T follicular helper cell (primary cell): Measurements from ENCODE around the gene PAX6.
"Not testable (repeated sequence)": the region's sequence is repeated elsewhere in the genome, so short reads cannot be mapped to it uniquely, and the experiment has no call there.

ENCODE experiments used
- DNase-seq: peaks from one replicate; pipeline ENCODE4 v3.0.0-alpha.2; 2020; ENCODE audit warnings: low read depth

Gene PAX6

GRCh38 chr11:31767685-31768084 is 43.4 kb downstream of the PAX6 start:
- no peak for DNase-seq

- DNase-seq: no peak
These were observed 44.1 kb downstream of the PAX6 start for GRCh38 chr11:31767066-31767465.

GRCh38 chr11:31764766-31765165 is 46.4 kb downstream of the PAX6 start:
- DNase-seq: no peak

- DNase-seq: no peak
These were observed 46.9 kb downstream of the PAX6 start for GRCh38 chr11:31764261-31764660.

GRCh38 chr11:31763296-31763695 is 47.8 kb downstream of the PAX6 start:
- no peak for DNase-seq

- DNase-seq: no peak
These were observed 49.5 kb downstream of the PAX6 start for GRCh38 chr11:31761636-31762035.

- no peak for DNase-seq
These were observed 53.8 kb downstream of the PAX6 start for GRCh38 chr11:31757260-31757835.

GRCh38 chr11:31747581-31747980 is 63.5 kb downstream of the PAX6 start:
- DNase-seq: no peak

- DNase-seq: not testable (repeated sequence)
These were observed 70.3 kb downstream of the PAX6 start for GRCh38 chr11:31740731-31741368.

GRCh38 chr11:31740131-31740530 is 71.0 kb downstream of the PAX6 start:
- DNase-seq: no peak
